CD4-positive, alpha-beta T cell treated with Interferon alpha-2 for 1 hour (primary cell): Measurements from ENCODE around the gene TMEM220.
"Not testable (repeated sequence)": the region's sequence is repeated elsewhere in the genome, so short reads cannot be mapped to it uniquely, and the experiment has no call there.

Experiments used
- DNase-seq, 2 donors: peaks; one replicate each; pipeline ENCODE4 v3.0.0-alpha.2; 2020 to 2022

The TMEM220 gene

DNA sequence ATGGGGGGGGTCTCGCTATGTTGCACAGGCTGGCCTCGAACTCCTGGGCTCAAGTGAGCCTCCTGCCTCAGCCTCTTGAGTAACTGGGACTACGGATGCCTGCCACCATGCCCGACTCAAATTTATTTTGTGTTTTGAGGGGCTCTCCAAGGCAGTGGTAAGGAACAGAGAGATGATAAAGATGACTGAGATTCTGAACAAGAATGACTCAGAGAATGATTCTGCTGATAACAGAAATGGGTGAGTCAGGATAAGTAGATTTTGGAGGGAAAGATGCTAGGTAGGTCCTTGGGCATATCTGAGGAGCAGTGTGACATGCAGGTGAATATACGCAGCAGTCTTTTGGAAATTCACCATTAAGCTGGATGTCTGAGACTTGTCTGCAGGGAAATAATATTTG, 2.6 kb downstream of the TMEM220 start:
- no peak for DNase-seq

DNA sequence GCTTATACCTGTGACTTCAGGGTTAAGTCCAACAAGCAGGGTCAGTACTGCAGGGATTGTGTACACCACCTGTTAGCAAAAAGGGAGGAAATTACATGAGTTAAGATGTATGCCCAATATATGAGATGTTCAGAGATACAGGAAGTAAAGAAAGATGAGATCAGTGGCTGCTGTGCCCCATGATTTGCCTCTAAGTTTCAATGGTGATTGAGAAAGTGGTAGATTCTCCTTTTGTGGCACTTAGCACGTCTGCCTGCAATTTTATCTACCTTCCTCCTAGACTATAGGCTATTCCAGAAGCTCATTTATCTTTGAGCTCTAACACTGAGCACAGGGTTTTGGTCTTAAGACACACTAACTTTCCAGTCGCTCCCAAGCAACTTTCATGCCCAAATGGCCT, 3.6 kb downstream of the TMEM220 start:
- DNase-seq: no peak

GRCh38 chr17:10725262-10725661, 4.6 kb downstream of the TMEM220 start:
- DNase-seq: no peak

DNA sequence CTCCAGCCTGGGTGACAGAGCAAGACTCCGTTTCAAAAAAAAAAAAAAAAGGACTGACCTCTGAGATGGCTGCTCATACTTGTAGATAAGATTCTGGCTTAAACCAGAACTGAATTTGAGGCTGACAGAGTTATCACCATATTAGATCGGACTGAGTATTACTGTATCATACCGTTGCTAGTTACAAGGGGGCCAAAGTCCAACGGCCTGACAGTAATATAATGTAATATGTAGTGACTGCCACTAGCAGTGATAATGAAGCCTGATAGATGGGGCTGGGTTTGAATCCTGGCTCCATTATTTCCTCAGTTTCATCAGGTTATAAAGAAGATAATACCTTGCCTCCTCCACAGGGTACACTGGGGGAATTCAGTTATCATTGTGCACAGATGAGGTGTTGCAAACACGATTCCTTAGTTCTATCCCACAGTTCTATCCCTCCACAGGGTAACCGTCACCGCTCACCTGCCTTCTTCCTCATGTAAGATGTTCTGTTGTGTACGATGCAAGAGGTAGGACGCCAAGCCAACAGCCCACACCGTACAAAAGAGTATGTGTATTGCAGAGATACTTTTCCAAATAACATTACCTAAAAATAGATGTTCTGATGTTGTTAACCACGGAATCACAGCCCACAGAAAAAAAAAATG, 5.2 kb downstream of the TMEM220 start:
- DNase-seq: no peak

- DNase-seq: no peak
These were observed 11.3 kb downstream of the TMEM220 start for GRCh38 chr17:10718547-10718946.

DNA sequence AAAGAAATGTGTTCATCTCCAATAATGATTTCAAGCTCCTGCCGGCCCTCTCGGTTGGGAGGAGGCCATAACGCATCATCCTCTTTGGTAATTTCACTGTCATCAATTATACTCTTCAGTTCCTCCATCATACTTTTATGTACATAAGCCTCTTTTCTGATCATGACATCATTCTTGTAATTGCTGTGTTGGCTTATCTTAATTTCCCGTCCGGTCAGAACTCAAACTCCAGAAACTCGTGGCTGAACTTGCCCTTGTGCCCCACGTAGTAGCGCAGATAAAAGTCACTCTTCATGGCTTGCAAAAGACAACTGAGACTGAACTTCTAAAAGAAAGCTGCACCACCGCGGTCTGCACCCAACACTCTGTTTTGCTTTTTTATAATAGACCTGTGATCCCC, 13.6 kb downstream of the TMEM220 start:
- DNase-seq: no peak

GRCh38 chr17:10713318-10713717, 16.5 kb downstream of the TMEM220 start:
- DNase-seq: no peak

GRCh38 chr17:10705727-10706126, 24.1 kb downstream of the TMEM220 start:
- no peak for DNase-seq

GRCh38 chr17:10702574-10702973, 27.2 kb downstream of the TMEM220 start:
- no peak for DNase-seq

- peak; percentile 10 to 52 for DNase-seq
These were observed 30.0 kb downstream of the TMEM220 start for GRCh38 chr17:10699856-10700255.

DNA sequence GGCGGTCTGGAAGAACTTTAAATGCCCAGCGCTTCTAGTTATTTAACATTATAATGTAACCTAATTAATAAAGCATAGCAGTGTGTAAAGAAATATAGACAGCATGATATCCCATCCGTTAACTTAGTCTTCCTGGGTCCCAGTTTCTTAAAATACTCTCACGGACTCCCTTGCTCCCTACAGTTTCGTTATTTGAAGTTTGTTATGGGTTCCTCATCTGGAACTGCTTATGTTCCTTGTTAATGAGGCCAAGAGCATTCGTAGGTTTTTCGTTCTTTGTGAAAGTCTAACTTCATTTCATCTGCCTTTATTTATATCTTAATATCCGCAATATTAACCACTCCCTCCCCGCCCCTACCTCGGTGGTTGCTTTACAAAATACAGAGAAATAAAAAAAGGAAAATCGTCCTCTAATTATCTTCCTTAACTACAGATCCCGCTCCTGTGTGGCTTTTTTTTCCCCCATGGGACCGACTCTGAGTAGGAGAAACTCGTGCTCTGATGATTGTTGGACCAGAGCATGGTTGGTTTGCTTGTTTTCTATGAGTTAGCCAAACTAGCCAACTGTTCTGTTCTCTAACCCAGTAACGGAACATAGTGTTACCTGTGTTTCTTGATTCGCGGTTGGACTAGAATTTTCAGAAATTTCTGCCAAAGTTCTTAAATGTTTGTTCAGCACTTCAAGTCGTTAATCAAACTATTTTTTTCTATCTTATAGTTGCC, 31.6 kb downstream of the TMEM220 start:
- no peak for DNase-seq

GRCh38 chr17:10697092-10698081, 32.4 kb downstream of the TMEM220 start, which contains the start of the genes ADPRM and SCO1:
ADPRM (plus strand) TSS chr17:10697594; CDS start chr17:10704927, 7,333 bp downstream.
SCO1 (minus strand) TSS chr17:10697533; CDS start chr17:10697507, 26 bp downstream.
- peak; percentile 91 to 92 for DNase-seq

DNA sequence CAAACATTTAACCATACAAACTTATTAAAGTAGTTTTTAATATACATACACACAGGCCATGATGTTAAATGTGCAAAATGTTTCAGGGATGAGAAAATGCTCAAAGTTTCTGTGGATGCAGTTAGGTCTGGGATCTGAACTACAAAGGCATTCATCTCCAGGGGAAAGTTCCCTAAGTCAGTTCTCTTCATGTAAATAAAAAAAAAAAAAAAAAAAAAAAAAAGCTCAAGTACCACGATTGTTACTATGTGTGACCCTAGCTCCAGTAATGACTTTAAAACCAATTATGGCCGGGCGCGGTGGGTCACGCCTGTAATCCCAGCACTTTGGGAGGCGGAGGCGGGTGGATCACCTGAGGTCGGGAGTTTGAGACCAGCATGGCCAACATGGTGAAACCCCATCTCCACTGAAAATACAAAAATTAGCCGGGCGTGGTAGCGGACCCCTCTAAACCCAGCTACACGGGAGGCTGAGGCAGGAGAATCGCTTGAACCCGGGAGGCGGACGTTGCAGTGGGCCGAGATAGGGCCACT, 33.9 kb downstream of the TMEM220 start:
- not testable (repeated sequence) for DNase-seq

DNA sequence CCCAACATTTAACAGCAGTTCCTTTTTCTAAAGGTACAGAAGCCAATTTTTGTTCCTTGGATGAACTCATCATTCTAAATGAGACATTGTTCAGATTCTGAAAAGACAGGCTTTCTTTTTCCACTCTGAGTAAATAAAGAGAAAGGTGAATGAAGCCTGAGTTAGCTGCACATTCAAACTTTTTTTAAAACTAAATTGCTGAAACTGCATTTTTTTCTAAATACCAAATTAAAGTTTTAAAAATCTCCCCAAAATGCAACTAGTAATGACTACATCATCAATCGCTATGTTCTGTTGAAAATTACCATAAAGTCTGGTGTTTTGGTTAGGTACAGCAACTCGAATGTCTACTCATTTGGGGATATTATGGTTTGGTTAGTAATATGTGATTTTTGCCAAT, 42.3 kb downstream of the TMEM220 start:
- DNase-seq: no peak

DNA sequence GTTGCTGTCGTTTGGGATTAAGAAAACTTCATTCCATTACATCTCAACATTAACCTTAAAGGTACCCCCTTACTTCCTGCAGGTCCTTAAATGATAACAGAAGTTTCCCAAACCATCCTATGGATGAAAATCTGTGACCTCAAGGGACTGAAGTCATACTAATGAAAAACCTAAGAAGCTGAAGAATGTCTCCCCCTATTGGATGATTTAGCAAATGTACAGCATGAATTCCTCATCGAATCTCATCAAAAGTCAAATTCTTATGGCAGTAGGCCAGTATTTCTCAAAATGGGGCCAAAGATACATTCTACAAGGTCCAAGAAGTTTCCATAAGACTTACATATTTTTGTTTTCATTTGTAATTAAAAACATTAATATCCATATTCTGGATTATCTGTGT, 46.0 kb downstream of the TMEM220 start:
- peak in 1 of 2 donors; percentile 21 for DNase-seq

GRCh38 chr17:10681866-10682446, 47.9 kb downstream of the TMEM220 start:
- no peak for DNase-seq

DNA sequence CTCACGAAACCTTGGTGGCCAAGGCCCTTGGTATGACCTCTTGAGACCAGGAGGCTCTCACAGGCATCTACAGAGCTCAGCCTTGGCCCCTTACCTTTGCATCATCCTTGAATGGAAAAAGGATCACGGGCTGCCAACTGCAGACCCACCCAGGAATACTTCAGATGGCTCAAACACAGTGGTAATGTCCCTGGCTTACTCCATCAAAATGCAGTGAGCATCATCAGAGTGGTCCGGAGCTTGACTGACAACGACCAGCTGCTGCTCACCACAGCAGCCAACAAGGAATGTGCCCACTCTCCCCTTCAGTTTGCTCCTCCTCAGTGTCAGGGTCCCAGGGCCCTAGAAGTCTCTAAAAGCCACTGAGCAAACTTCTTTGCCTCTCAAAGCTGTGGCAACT, 55.1 kb downstream of the TMEM220 start:
- no peak for DNase-seq

GRCh38 chr17:10673312-10673711, 56.5 kb downstream of the TMEM220 start:
- no peak for DNase-seq

DNA sequence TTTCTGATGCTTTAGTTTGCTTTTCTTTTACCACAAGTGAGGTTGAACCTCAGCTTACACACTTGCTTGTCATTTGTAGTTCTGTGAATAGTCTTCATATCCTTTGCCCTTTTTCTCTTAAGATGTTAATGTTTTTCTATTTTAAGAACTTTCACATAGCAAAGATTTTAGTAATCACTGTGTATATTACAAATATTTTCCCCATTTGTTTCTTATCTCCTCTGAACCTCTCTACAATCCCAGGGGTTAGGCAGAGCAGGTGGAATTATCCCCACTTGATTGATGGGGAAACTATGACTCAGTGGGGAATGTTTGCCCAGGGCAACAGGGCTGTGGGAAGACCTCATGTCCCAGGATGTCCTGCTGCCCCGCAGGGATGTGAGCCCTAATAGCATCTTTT, 61.0 kb downstream of the TMEM220 start:
- no peak for DNase-seq

GRCh38 chr17:10666906-10667305, 62.9 kb downstream of the TMEM220 start:
- DNase-seq: no peak

DNA sequence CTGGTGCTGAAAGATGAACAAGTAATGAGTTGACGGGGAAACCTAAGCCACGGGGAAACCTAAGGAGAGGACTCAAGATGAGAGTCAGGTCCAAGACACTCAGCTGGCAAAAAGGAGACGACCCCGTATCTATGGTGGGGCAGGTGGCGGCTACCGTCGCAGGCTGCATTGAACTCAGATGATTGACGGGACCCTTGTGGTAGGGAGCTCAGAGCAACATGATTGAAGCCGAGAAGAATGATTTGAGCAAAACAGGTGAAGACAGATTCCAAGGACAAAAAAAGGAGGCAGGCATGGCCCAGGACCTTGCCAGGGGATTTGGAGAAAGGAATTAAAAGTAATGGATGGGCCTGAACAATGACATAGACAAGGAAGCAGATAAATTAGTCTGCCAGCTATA, 65.3 kb downstream of the TMEM220 start:
- DNase-seq: no peak
